G401 (cell line): ENCODE data around the gene SLC5A6. TPM values are rescaled to one million over a fixed set of nuclear protein-coding genes. Genes with fewer than 3 reads are reported as not detected.

Experiments
- DNase-seq: peaks from one replicate; pipeline ENCODE4 v3.0.0-alpha.2; 2015; ENCODE audit warnings: low spot score
- in situ Hi-C: cut with HindIII; loops from 2 replicates; pipeline ENCODE4 v1.10.0; 2016; ENCODE audit warnings: low sequenced_read_pairs, mixed read lengths
- total RNA-seq: library from RNA; depleted of rRNA; stranded (reverse); fragments of >200 nt; shearing (Covaris generic); gene quantifications from 2 replicates; pipeline ENCODE4 v1.2.3, GENCODE V29; 2014

The SLC5A6 gene
- total RNA-seq, 1 experiment from 2014 or later = 53.8 TPM

GRCh38 chr2:27238976-27239375 is 26.9 kb upstream of the SLC5A6 start:
- DNase-seq = no peak
- in situ Hi-C loops = no loop called here

GRCh38 chr2:27237341-27237945 is 25.4 kb upstream of the SLC5A6 start:
- in situ Hi-C loops = no loop called here
- no peak for DNase-seq

DNA sequence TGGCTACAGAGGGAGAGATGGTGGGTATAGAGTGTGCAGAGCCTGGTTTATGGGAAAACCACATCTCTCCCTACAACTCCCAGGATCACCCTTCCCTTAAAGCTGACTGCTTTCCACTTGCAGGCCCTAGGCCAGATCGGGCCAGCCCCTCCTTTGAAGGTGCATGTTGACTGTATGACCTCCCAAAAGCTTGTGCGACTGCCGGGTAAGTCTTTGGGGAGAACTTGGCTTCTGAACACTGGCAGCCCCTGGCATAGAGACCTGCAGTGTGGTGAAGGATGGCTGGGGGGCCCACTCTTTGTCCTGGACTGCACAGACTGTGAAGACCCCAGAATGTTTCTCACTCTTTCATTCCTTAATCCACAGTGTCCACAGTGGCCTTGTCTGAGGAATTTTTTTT is 24.6 kb upstream of the SLC5A6 start:
- in situ Hi-C loops = no loop called here
- no peak for DNase-seq

DNA sequence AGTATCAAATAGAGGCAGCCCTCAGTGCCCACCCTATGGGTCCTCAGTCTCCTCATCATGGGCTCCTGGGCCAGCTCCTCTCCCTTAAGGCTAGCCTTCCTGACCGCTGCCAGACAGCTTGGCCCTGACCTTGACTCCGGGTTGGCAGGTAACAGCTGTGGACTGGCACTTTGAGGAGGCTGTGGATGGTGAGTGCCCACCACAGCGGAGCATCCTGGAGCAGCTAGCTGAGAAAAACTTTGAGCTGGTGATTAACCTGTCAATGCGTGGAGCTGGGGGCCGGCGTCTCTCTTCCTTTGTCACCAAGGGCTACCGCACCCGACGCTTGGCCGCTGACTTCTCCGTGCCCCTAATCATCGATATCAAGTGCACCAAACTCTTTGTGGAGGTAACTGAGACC is 24.1 kb upstream of the SLC5A6 start:
- in situ Hi-C loops = no loop called here

GRCh38 chr2:27233341-27233740 is 21.3 kb upstream of the SLC5A6 start:
- DNase-seq = no peak
- in situ Hi-C loops = no loop called here

More for the DNA sequence above, 24.1 kb upstream of the SLC5A6 start:
- no peak for DNase-seq

- in situ Hi-C loops = no loop called here
Measured at GRCh38 chr2:27231921-27232320, 19.9 kb upstream of the SLC5A6 start.

DNA sequence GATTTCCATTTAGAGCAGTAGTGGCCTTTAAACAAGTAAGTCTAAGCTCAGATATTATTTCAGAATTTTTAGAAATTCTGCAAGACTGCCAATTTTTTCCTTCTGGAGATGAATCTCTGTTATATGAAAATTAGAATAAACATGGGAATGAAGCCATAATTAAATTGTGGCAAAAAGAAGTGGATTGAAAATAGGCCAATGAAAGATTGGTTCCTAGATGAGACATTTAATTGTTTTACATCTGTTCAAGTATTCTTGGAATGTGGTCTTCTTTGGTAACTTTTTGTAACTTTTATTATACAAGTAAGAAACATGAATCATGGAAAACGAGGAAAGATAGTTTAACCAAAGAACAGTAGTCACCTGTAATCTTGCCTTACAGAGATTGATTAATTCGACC is 15.4 kb upstream of the SLC5A6 start:
- DNase-seq = no peak
- in situ Hi-C loops = no loop called here

More at GRCh38 chr2:27231921-27232320, 19.9 kb upstream of the SLC5A6 start:
- DNase-seq = no peak

DNA sequence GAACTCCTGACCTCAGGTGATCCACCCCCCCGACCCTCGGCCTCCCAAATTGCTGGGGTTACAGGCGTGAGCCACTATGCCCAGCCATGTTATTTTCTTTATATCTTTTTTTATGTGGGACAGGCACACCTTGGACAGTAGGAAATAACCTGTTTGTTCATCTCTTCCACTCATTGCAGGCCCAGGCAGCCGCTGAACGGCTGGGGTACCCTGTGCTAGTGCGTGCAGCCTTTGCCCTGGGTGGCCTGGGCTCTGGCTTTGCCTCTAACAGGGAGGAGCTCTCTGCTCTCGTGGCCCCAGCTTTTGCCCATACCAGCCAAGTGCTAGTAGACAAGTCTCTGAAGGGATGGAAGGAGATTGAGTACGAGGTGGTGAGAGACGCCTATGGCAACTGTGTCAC is 13.5 kb upstream of the SLC5A6 start:
- in situ Hi-C loops = no loop called here
- no peak for DNase-seq

GRCh38 chr2:27223416-27223815 is 11.3 kb upstream of the SLC5A6 start:
- no peak for DNase-seq
- in situ Hi-C loops = no loop called here

GRCh38 chr2:27222407-27222806 is 10.3 kb upstream of the SLC5A6 start:
- no peak for DNase-seq
- in situ Hi-C loops = no loop called here

GRCh38 chr2:27221166-27221565 is 9.1 kb upstream of the SLC5A6 start:
- DNase-seq = no peak
- in situ Hi-C loops = no loop called here

- no peak for DNase-seq
- in situ Hi-C loops = no loop called here
Measured at GRCh38 chr2:27220091-27220490, 8.0 kb upstream of the SLC5A6 start.

DNA sequence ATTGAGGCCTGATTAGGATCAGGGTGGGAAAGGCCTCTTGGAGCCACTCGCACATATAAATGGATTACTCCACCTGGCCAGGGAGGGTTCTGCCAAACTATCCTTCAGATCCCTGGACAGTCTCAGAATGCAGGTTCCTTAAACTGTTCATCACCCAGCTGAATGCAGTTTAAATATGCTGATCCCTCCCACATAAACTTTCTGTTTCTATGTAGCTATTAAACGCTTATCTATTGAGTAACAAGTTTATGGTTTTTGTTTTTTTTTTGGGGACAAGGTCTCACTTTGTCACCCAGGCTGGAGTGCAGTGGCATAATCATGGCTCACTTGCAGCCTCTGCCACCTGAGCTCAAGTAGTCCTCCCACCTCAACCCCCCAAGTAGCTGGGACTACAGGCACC is 7.0 kb upstream of the SLC5A6 start:
- no peak for DNase-seq
- in situ Hi-C loops = no loop called here

GRCh38 chr2:27218614-27219013 is 6.5 kb upstream of the SLC5A6 start:
- in situ Hi-C loops = no loop called here
- DNase-seq = no peak

GRCh38 chr2:27217173-27218121 is 5.4 kb upstream of the SLC5A6 start, which contains the start of gene CAD:
TSS of gene CAD (plus strand) at chr2:27217369. CDS start at chr2:27217552, 183 bp downstream.
- in situ Hi-C loops = no loop called here

DNA sequence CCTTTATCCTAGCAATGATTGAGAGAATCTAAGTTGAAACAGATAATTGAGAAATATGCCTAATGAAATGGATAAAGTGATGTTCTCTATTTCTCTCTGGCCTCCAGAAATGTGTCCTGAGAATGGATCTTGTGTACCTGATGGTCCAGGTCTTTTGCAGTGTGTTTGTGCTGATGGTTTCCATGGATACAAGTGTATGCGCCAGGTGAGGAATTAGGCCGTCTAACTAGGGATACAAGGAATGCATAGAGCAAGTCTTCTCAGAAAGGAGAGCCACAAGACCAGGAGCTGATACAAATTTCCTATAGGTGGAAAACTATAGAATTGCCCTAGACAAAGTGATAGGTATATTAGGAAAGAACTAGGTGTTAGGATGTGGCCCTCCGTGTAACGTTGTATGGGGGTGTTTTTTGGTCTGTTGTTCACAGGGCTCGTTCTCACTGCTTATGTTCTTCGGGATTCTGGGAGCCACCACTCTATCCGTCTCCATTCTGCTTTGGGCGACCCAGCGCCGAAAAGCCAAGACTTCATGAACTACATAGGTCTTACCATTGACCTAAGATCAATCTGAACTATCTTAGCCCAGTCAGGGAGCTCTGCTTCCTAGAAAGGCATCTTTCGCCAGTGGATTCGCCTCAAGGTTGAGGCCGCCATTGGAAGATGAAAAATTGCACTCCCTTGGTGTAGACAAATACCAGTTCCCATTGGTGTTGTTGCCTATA is 4.5 kb upstream of the SLC5A6 start:
- in situ Hi-C loops = no loop called here
- DNase-seq = no peak

More at GRCh38 chr2:27217173-27218121, 5.4 kb upstream of the SLC5A6 start, which contains the start of gene CAD:
- DNase-seq = peak; percentile 87

GRCh38 chr2:27214941-27215340 is 2.9 kb upstream of the SLC5A6 start:
- no peak for DNase-seq
- in situ Hi-C loops = no loop called here

GRCh38 chr2:27212626-27213471 is 781 bp upstream of the SLC5A6 start:
- DNase-seq = no peak
- in situ Hi-C loops = no loop called here
